Breast epithelium (tissue), 4 donors: ENCODE results near the gene KLRC4. TPM values are rescaled to one million over a fixed set of nuclear protein-coding genes. Genes with fewer than 3 reads are reported as not detected.

Experiments
- DNase-seq, 2 donors: peaks; one replicate each; pipeline ENCODE4 v3.0.0-alpha.2; 2019; ENCODE audit warnings: low spot score in 2 of 2
- H3K27ac ChIP-seq, 2 donors: fragments of 200-600 bp; sonication (generic) in 1 of 2; one replicate each; pipeline ENCODE4 v1.5.1; 2016 to 2019; ENCODE audit warnings: mild to moderate bottlenecking in 1 of 2
- H3K27me3 ChIP-seq, 2 donors: fragments of 200-600 bp; sonication (generic) in 1 of 2; one replicate each; pipeline versions ENCODE4 v1.5.1 to v1.6.0; 2017 to 2019; ENCODE audit warnings: control low read depth in 1 of 2, mild to moderate bottlenecking in 1 of 2
- H3K36me3 ChIP-seq: fragments of 200-600 bp; one replicate; pipeline ENCODE4 v1.5.1; 2019
- H3K4me1 ChIP-seq, 2 donors: fragments of 200-600 bp; sonication (generic); one replicate each; pipeline ENCODE4 v1.5.1; 2016 to 2019; ENCODE audit warnings: control low read depth in 1 of 2
- H3K4me3 ChIP-seq, 3 donors: fragments of 200-600 bp; sonication (generic); 1 replicate in 2 of 3; 2 replicates in 1 of 3; pipeline ENCODE4 v1.5.1; 2016 to 2019; ENCODE audit warnings: mild to moderate bottlenecking in 3 of 3, moderate library complexity in 2 of 3
- H3K9me3 ChIP-seq, 2 donors: fragments of 200-600 bp; sonication (generic) in 1 of 2; one replicate each; pipeline ENCODE4 v1.5.1; 2016 to 2019; ENCODE audit warnings: control low read depth in 1 of 2
- CTCF ChIP-seq, 3 donors: fragments of 450-650 bp; IDR thresholded peaks; one replicate each; pipeline ENCODE4 v1.5.1; 2016 to 2017; ENCODE audit warnings: antibody characterized with exemption in 3 of 3, mild to moderate bottlenecking in 3 of 3, moderate library complexity in 3 of 3
- POLR2A ChIP-seq: fragments of 450-650 bp; IDR thresholded peaks from one replicate; pipeline ENCODE4 v1.6.1; 2016; ENCODE audit warnings: antibody characterized with exemption, mild to moderate bottlenecking, moderate library complexity
- POLR2AphosphoS5 ChIP-seq, 3 donors: sonication (generic); formaldehyde crosslinking; IDR thresholded peaks; one replicate each; pipeline ENCODE4 v1.6.1; 2017; ENCODE audit warnings: antibody characterized with exemption in 3 of 3
- intact Hi-C: fragments of 100-400 bp; cut with DNase I; formaldehyde crosslinking; loops from one replicate; pipeline ENCODE4 v1.15.1; 2023; ENCODE audit warnings: low total_unique reads
- total RNA-seq, 3 donors: library from RNA; depleted of rRNA; stranded (reverse); fragments of >200 nt; gene quantifications; one replicate each; pipeline ENCODE4 v1.1.0, GENCODE V29; 2016

KLRC4 gene
- total RNA-seq, 3 donors from 2014 or later, result 0.66 to 1.5 TPM; not detected in 1

GRCh38 chr12:10364815-10365622 lies 44.5 kb downstream of the KLRC4 start:
- peak in 1 of 2 donors; percentile 60 for DNase-seq
- peak; percentile 0 to 11 (median 3) for TF ChIP-seq POLR2AphosphoS5 (IDR thresholded peaks at IDR 0.05)
- TF ChIP-seq POLR2A, result no peak
- no peak for TF ChIP-seq CTCF (IDR thresholded peaks at IDR 0.05)
- Histone ChIP-seq H3K36me3 (no peaks in the 10 kb centered on the region), H3K9me3 (no peaks in the 10 kb centered on the region), H3K4me1 (peaks cover 0 to 6% of the 10 kb centered on the region in 2 donors), H3K27ac (peak overlapping the region; percentile 97), H3K27me3 (no peaks in the 10 kb centered on the region), H3K4me3 (peak overlapping the region; percentile 60 to 88 (median 68))
- intact Hi-C loops, result no loop called here

- H3K27ac ChIP-seq, result peak overlapping the region; percentile 97
- no peak for DNase-seq
- intact Hi-C loops, result no loop called here
- peak overlapping the region; percentile 60 to 88 (median 68) for H3K4me3 ChIP-seq
- H3K27me3 ChIP-seq, result no peaks in the 10 kb centered on the region
- H3K9me3 ChIP-seq, result no peaks in the 10 kb centered on the region
- TF ChIP-seq CTCF (IDR thresholded peaks at IDR 0.05) (no peak), POLR2AphosphoS5 (IDR thresholded peaks at IDR 0.05) (peak in 2 of 3 donors; percentile 8 to 18), POLR2A (no peak)
- H3K36me3 ChIP-seq, result no peaks in the 10 kb centered on the region
- H3K4me1 ChIP-seq, result peaks cover 0 to 6% of the 10 kb centered on the region in 2 donors
Observed at GRCh38 chr12:10363914-10364814, 45.4 kb downstream of the KLRC4 start.

GRCh38 chr12:10363658-10363913 lies 46.0 kb downstream of the KLRC4 start:
- H3K27me3 ChIP-seq, result no peaks in the 10 kb centered on the region
- H3K9me3 ChIP-seq, result no peaks in the 10 kb centered on the region
- TF ChIP-seq POLR2AphosphoS5 (IDR thresholded peaks at IDR 0.05) (no peak), CTCF (IDR thresholded peaks at IDR 0.05) (no peak), POLR2A (no peak)
- H3K36me3 ChIP-seq, result no peaks in the 10 kb centered on the region
- H3K4me1 ChIP-seq, result peaks cover 0 to 6% of the 10 kb centered on the region in 2 donors
- H3K27ac ChIP-seq, result peak overlapping the region; percentile 97
- DNase-seq, result no peak
- intact Hi-C loops, result no loop called here
- H3K4me3 ChIP-seq, result peak overlapping the region; percentile 60 to 88 (median 68)

GRCh38 chr12:10362828-10363657 lies 46.5 kb downstream of the KLRC4 start:
- intact Hi-C loops, result no loop called here
- no peak for DNase-seq
- peaks cover 0 to 6% of the 10 kb centered on the region in 2 donors for H3K4me1 ChIP-seq
- H3K27ac ChIP-seq, result peak overlapping the region; percentile 97
- no peaks in the 10 kb centered on the region for H3K27me3 ChIP-seq
- H3K4me3 ChIP-seq, result peak overlapping the region in 2 of 3 donors; percentile 68 to 88
- TF ChIP-seq POLR2AphosphoS5 (IDR thresholded peaks at IDR 0.05) (no peak), POLR2A (no peak), CTCF (IDR thresholded peaks at IDR 0.05) (no peak)
- no peaks in the 10 kb centered on the region for H3K9me3 ChIP-seq
- H3K36me3 ChIP-seq, result no peaks in the 10 kb centered on the region
